H9 (cell line): ENCODE results near the gene ANKRD29. TPM values are rescaled to one million over a fixed set of nuclear protein-coding genes. Genes with fewer than 3 reads are reported as not detected.

Source experiments
- DNase-seq: peaks from one replicate; pipeline ENCODE4 v3.0.0-alpha.2; 2017
- H2AFZ ChIP-seq: one replicate; pipeline ENCODE4 v1.6.1; 2013; ENCODE audit warnings: mild to moderate bottlenecking, low read length, control low read depth, moderate library complexity
- H2AK5ac ChIP-seq: 2 replicates; pipeline ENCODE4 v1.6.1; 2013; ENCODE audit warnings: low read length, control low read depth, mixed read lengths; ENCODE audit not compliant: insufficient read length
- H2BK120ac ChIP-seq: one replicate; pipeline ENCODE4 v1.6.1; 2013; ENCODE audit warnings: low read depth, mild to moderate bottlenecking, low read length, control low read depth, inconsistent platforms; ENCODE audit not compliant: poor library complexity, severe bottlenecking
- H2BK12ac ChIP-seq: 2 replicates; pipeline ENCODE4 v1.6.1; 2013; ENCODE audit warnings: low read length, control low read depth, mixed read lengths, low read depth; ENCODE audit not compliant: insufficient read length
- H2BK15ac ChIP-seq: 2 replicates; pipeline ENCODE4 v1.6.1; 2013; ENCODE audit warnings: low read depth, low read length, control low read depth
- H2BK20ac ChIP-seq: one replicate; pipeline ENCODE4 v1.6.1; 2013; ENCODE audit warnings: low read depth, mild to moderate bottlenecking, low read length, control low read depth, inconsistent platforms; ENCODE audit not compliant: poor library complexity, severe bottlenecking
- H2BK5ac ChIP-seq: 2 replicates; pipeline ENCODE4 v1.6.1; 2013; ENCODE audit warnings: low read length, control low read depth, mixed read lengths; ENCODE audit not compliant: insufficient read length
- H3K14ac ChIP-seq: 2 replicates; pipeline ENCODE4 v1.6.1; 2013; ENCODE audit warnings: low read length, control low read depth; ENCODE audit not compliant: insufficient read depth
- H3K18ac ChIP-seq: 2 replicates; pipeline ENCODE4 v1.6.1; 2013; ENCODE audit warnings: low read depth, mild to moderate bottlenecking, mixed read lengths, low read length, control low read depth; ENCODE audit not compliant: insufficient read length
- H3K23ac ChIP-seq: 2 replicates; pipeline ENCODE4 v1.6.1; 2013; ENCODE audit warnings: low read length, control low read depth, mixed read lengths, low read depth; ENCODE audit not compliant: insufficient read length
- H3K23me2 ChIP-seq: 2 replicates; pipeline ENCODE4 v1.6.1; 2013; ENCODE audit warnings: low read depth, mild to moderate bottlenecking, mixed read lengths, low read length, control low read depth; ENCODE audit not compliant: insufficient read length, poor library complexity, severe bottlenecking
- H3K27ac ChIP-seq: 2 replicates; pipeline ENCODE4 v1.5.1; 2013; ENCODE audit warnings: low read length, control low read depth, mixed read lengths, low read depth; ENCODE audit not compliant: insufficient read length
- H3K27me3 ChIP-seq: 2 replicates; pipeline ENCODE4 v1.6.1; 2013; ENCODE audit warnings: low read length, control low read depth, inconsistent platforms; ENCODE audit not compliant: insufficient read depth
- H3K4ac ChIP-seq: 2 replicates; pipeline ENCODE4 v1.6.1; 2013; ENCODE audit warnings: low read depth, mild to moderate bottlenecking, control low read depth, inconsistent platforms, low read length, moderate library complexity
- H3K4me1 ChIP-seq: 2 replicates; pipeline ENCODE4 v1.6.1; 2013; ENCODE audit warnings: low read length, control low read depth, inconsistent platforms; ENCODE audit not compliant: insufficient read depth
- H3K4me2 ChIP-seq: 2 replicates; pipeline ENCODE4 v1.6.1; 2013; ENCODE audit warnings: low read length, control low read depth, mixed read lengths; ENCODE audit not compliant: insufficient read length, insufficient read depth
- H3K56ac ChIP-seq: 2 replicates; pipeline ENCODE4 v1.6.1; 2013; ENCODE audit warnings: low read depth, mild to moderate bottlenecking, mixed read lengths, low read length, control low read depth; ENCODE audit not compliant: insufficient read length
- H3K79me1 ChIP-seq: 2 replicates; pipeline ENCODE4 v1.6.1; 2013; ENCODE audit warnings: low read depth, mild to moderate bottlenecking, moderate library complexity, low read length, control low read depth, inconsistent platforms; ENCODE audit not compliant: insufficient read depth, poor library complexity, severe bottlenecking
- H3K79me2 ChIP-seq: 2 replicates; pipeline ENCODE4 v1.6.1; 2013; ENCODE audit warnings: low read length, control low read depth, inconsistent platforms; ENCODE audit not compliant: insufficient read depth
- H3K9ac ChIP-seq: 2 replicates; pipeline ENCODE4 v1.6.1; 2013; ENCODE audit warnings: low read length, control low read depth, mixed read lengths; ENCODE audit not compliant: insufficient read length; ENCODE audit errors: extremely low read depth
- H3K9me3 ChIP-seq: one replicate; pipeline ENCODE4 v1.6.1; 2013; ENCODE audit warnings: low read depth, low read length, inconsistent platforms; ENCODE audit not compliant: control insufficient read depth
- H3T11ph ChIP-seq: one replicate; pipeline ENCODE4 v1.6.1; 2013; ENCODE audit warnings: mild to moderate bottlenecking, low read length, control low read depth, inconsistent platforms
- H4K20me1 ChIP-seq: one replicate; pipeline ENCODE4 v1.6.1; 2013; ENCODE audit not compliant: control insufficient read depth, insufficient read length, insufficient read depth
- H4K5ac ChIP-seq: 2 replicates; pipeline ENCODE4 v1.6.1; 2013; ENCODE audit warnings: low read depth, mild to moderate bottlenecking, mixed read lengths, low read length, control low read depth; ENCODE audit not compliant: insufficient read length
- H4K8ac ChIP-seq: replicated peaks from 2 replicates; pipeline ENCODE4 v1.6.1; 2013; ENCODE audit warnings: low read length, control low read depth, mixed read lengths, low read depth; ENCODE audit not compliant: insufficient read length
- H4K91ac ChIP-seq: 2 replicates; pipeline ENCODE4 v1.6.1; 2013; ENCODE audit warnings: low read depth, mild to moderate bottlenecking, moderate library complexity, mixed read lengths, low read length, control low read depth; ENCODE audit not compliant: insufficient read length
- H3K27ac Mint-ChIP-seq, 3 experiments: 2 replicates in 2 of 3; 3 replicates in 1 of 3; pipeline ENCODE4 v1.8.0; 2020 to 2021; ENCODE audit warnings: mixed read lengths in 3 of 3, mild to moderate bottlenecking in 1 of 3, moderate library complexity in 1 of 3
- H3K27me3 Mint-ChIP-seq: 2 replicates; pipeline ENCODE4 v1.8.0; 2021; ENCODE audit warnings: low read depth, mild to moderate bottlenecking, moderate library complexity, mixed read lengths
- H3K36me3 Mint-ChIP-seq, 3 experiments: 2 replicates in 2 of 3; 3 replicates in 1 of 3; pipeline ENCODE4 v1.8.0; 2020 to 2021; ENCODE audit warnings: low read depth in 3 of 3, mixed read lengths in 3 of 3; ENCODE audit not compliant: insufficient read depth in 1 of 3
- H3K4me1 Mint-ChIP-seq, 2 experiments: 2 replicates each; pipeline ENCODE4 v1.8.0; 2020; ENCODE audit warnings: mixed read lengths in 2 of 2
- H3K4me3 Mint-ChIP-seq, 2 experiments: 2 replicates in 1 of 2; 3 replicates in 1 of 2; pipeline ENCODE4 v1.8.0; 2020 to 2021; ENCODE audit warnings: mild to moderate bottlenecking in 2 of 2, mixed read lengths in 2 of 2, moderate library complexity in 1 of 2
- H3K9me3 Mint-ChIP-seq, 2 experiments: 2 replicates in 1 of 2; 3 replicates in 1 of 2; pipeline ENCODE4 v1.8.0; 2020; ENCODE audit warnings: mild to moderate bottlenecking in 2 of 2, mixed read lengths in 2 of 2, moderate library complexity in 1 of 2
- total RNA-seq: library from RNA; stranded (reverse); gene quantifications from 2 replicates; pipeline ENCODE4 v1.2.1, GENCODE V29; 2021
- TF ChIP-seq, protein P1 (sequence below): fragments of 200-600 bp; sonication (generic); conservative IDR thresholded peaks from 3 replicates; pipeline ENCODE4 v1.8.0; 2021; ENCODE audit warnings: antibody characterized with exemption, mild to moderate bottlenecking

Gene ANKRD29
- total RNA-seq, 1 experiment from 2014 or later = 2.1 TPM

DNA sequence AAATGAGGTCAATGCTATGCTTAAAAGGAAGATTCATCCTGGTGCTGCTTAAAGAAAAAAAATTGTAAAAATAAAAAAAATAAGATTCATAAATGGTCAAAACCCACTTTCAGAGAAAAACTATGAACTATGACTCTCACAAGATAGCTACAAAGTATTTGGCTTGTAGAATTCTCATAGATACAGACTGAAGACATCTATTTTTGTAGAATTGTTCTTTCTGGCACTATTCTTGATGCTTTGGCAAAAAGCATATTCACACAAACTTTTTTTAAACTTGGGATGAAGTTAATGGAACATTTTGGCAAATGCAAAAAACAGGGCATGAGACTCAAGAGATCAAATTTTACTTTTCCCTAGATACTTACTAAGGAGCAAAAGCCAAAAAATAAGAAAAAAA lies 12.5 kb upstream of the ANKRD29 start:
- H2BK120ac ChIP-seq = no peak overlapping the region
- peaks cover 3 to 7% of the 10 kb centered on the region in 2 experiments; a peak in 3 of 4 replicates for H3K4me1 Mint-ChIP-seq
- H4K91ac ChIP-seq = no peak overlapping the region
- no peak overlapping the region for H2BK20ac ChIP-seq
- peaks cover 5% of the 10 kb centered on the region; the same call in 1 of the 2 replicates for H3K27me3 Mint-ChIP-seq
- H3K23ac ChIP-seq = no peak overlapping the region
- DNase-seq = no peak
- H3K9me3 Mint-ChIP-seq = no peaks in the 10 kb centered on the region
- no peak overlapping the region for H3K27ac Mint-ChIP-seq
- H3K4ac ChIP-seq = no peak overlapping the region
- H3K4me1 ChIP-seq = no peaks in the 10 kb centered on the region
- no peak overlapping the region for H3K27ac ChIP-seq
- no peak overlapping the region for H2BK12ac ChIP-seq
- no peak overlapping the region for H3K14ac ChIP-seq
- H3K4me3 Mint-ChIP-seq = no peak overlapping the region
- H3K27me3 ChIP-seq = no peaks in the 10 kb centered on the region
- TF ChIP-seq, protein P1, sequence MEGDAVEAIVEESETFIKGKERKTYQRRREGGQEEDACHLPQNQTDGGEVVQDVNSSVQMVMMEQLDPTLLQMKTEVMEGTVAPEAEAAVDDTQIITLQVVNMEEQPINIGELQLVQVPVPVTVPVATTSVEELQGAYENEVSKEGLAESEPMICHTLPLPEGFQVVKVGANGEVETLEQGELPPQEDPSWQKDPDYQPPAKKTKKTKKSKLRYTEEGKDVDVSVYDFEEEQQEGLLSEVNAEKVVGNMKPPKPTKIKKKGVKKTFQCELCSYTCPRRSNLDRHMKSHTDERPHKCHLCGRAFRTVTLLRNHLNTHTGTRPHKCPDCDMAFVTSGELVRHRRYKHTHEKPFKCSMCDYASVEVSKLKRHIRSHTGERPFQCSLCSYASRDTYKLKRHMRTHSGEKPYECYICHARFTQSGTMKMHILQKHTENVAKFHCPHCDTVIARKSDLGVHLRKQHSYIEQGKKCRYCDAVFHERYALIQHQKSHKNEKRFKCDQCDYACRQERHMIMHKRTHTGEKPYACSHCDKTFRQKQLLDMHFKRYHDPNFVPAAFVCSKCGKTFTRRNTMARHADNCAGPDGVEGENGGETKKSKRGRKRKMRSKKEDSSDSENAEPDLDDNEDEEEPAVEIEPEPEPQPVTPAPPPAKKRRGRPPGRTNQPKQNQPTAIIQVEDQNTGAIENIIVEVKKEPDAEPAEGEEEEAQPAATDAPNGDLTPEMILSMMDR = no peak
- no peaks in the 10 kb centered on the region for H3K79me2 ChIP-seq
- no peaks in the 10 kb centered on the region for H3K9me3 ChIP-seq
- H3K23me2 ChIP-seq = no peaks in the 10 kb centered on the region
- no peak overlapping the region for H3K56ac ChIP-seq
- H2BK5ac ChIP-seq = no peak overlapping the region
- H4K8ac ChIP-seq = no peak overlapping the region
- no peaks in the 10 kb centered on the region for H3K36me3 Mint-ChIP-seq
- no peak overlapping the region for H2AK5ac ChIP-seq
- H3K9ac ChIP-seq = no peak overlapping the region
- no peak overlapping the region for H2AFZ ChIP-seq
- H3K18ac ChIP-seq = no peak overlapping the region
- no peak overlapping the region for H4K5ac ChIP-seq
- no peak overlapping the region for H3T11ph ChIP-seq
- no peaks in the 10 kb centered on the region for H3K79me1 ChIP-seq
- no peak overlapping the region for H2BK15ac ChIP-seq
- no peaks in the 10 kb centered on the region for H4K20me1 ChIP-seq
- H3K4me2 ChIP-seq = no peak overlapping the region
